ENCODE results near the gene P2RX6. TPM values are rescaled to one million over a fixed set of nuclear protein-coding genes. Genes with fewer than 3 reads are reported as not detected.
A peak's percentile ranks its signal among the peaks of the same experiment; 100 is the strongest.

P2RX6 gene
- total RNA-seq, 4 donors from 2014 or later, result 0.39 to 0.50 (median 0.41) TPM

DNA sequence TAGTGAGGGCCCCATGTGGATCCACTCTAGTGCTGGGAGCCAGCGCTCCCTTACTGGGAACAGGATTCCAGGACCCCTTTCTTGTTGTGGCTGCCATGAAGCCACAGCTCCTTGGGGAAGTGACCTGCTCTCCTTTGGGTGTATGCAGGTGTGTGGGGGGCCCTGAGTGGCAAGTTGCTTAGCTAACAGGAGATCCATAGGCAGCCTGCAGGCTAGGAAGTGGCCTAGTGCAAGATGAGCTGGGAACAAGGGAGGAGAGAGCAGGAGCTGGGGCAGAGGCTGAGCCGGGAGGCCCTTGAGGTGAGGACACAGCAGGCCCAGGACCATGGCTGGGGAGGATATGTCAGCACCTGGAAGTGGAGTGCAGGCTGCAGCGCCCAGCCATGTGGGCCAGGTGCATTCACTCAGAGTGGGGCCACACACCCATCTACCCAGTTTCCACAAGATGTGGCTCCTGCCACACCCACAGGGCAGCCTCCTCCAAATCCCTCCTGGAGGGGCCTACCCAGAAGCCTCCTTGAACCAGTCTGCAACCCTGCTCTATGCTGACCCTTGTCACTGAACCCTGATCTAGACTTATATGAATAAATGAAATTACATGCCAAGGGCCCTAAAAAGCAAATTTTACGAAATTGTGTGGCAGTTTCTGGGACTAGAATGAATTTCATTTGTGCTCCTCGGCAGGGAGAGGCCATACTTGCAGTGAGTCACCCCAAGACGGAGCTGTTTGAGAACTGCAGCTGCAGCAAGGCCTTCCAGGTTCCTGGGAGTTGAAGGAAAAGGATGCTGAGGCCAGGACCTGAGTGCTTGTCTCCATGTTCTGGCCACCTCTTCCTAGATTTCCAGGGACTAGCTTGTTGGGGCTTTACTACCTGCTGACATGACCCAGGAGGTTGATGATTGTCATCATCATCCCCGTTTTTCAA is 16.3 kb upstream of the P2RX6 start:
- Histone ChIP-seq H3K36me3 (peaks cover 20 to 69% (median 67%) of the 10 kb centered on the region in 4 donors), H3K4me3 (no peak overlapping the region), H3K27ac (replicated peaks in 1 of 4) (no peak overlapping the region), H3K27me3 (no peaks in the 10 kb centered on the region), H3K4me1 (peaks cover 29 to 42% (median 33%) of the 10 kb centered on the region in 4 donors), H3K9me3 (no peaks in the 10 kb centered on the region)
- intact Hi-C loops (cut with DNase I), result loop anchor here (2.0 kb wide), 1 partner anchor 16 kb away; the partner anchor contains the start of gene LZTR1
- 57% methylated on average over 5 of the region's 7 CpGs for WGBS
- no peak for DNase-seq (ENCODE audit: extremely low spot score)
- no peak for TF ChIP-seq POLR2A (IDR thresholded peaks at IDR 0.05; ENCODE audit: low read depth)

DNA sequence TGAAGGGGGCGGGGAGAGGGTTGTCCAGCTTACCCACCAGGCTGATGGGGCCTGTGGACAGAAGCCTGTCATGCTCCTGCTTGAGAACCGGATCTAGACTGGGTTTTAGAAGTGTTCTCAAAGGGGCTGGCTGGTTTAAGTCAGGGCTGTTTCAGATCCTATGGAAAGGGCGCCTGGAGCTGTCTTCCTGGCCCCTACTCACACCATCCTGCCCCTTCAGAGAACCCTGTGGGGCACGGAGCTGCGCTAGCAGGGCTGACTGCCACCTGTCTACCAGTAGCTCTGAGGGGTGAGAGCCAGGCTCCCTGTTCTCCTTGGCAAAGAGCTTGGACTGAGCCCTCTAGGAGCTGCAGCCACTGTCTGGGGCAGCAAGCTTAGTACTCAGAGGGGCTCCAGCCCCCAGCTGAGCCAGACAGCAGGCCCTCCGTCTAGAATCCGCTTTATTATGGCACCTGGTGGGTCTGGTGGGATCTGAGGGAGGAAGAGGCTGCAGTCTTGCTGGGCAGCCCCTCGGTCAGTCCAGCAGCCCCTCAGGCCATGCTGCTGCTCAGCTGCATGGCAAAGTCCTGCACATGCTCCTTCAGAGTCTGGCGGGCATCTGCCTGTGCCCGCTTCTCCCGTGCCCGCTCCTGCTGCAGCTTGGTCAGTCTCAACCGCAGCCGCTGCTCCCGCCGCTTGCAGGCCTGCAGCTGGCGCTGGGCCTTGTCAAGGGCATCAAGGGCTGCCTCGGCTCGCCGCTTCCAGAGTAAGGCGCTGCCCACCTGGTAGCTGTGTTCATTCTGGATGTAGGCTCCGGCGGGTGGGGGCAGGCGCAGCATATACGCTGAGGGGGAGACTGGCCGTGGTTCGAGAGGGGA is 15.4 kb upstream of the P2RX6 start:
- Histone ChIP-seq H3K27ac (replicated peaks in 1 of 4) (peak overlapping the region; percentile 98 to 100 (median 99)), H3K27me3 (no peaks in the 10 kb centered on the region), H3K9me3 (no peaks in the 10 kb centered on the region), H3K4me1 (peaks cover 31 to 47% (median 37%) of the 10 kb centered on the region in 4 donors), H3K4me3 (peak overlapping the region; percentile 70 to 91 (median 78)), H3K36me3 (peaks cover 20 to 60% (median 58%) of the 10 kb centered on the region in 4 donors)
- TF ChIP-seq POLR2A (IDR thresholded peaks at IDR 0.05; ENCODE audit: low read depth) (no peak), POLR2AphosphoS5 (IDR thresholded peaks at IDR 0.05) (no peak), EP300 (IDR thresholded peaks at IDR 0.05) (no peak)
- TF ChIP-seq, protein P1, sequence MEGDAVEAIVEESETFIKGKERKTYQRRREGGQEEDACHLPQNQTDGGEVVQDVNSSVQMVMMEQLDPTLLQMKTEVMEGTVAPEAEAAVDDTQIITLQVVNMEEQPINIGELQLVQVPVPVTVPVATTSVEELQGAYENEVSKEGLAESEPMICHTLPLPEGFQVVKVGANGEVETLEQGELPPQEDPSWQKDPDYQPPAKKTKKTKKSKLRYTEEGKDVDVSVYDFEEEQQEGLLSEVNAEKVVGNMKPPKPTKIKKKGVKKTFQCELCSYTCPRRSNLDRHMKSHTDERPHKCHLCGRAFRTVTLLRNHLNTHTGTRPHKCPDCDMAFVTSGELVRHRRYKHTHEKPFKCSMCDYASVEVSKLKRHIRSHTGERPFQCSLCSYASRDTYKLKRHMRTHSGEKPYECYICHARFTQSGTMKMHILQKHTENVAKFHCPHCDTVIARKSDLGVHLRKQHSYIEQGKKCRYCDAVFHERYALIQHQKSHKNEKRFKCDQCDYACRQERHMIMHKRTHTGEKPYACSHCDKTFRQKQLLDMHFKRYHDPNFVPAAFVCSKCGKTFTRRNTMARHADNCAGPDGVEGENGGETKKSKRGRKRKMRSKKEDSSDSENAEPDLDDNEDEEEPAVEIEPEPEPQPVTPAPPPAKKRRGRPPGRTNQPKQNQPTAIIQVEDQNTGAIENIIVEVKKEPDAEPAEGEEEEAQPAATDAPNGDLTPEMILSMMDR (IDR thresholded peaks at IDR 0.05), result no peak
- whole genome bisulfite sequencing, result 80% methylated on average over 6 of the region's 27 CpGs
- DNase-seq (ENCODE audit: extremely low spot score), result no peak
- intact Hi-C loops (cut with DNase I), result loop anchor here (2.0 to 5.0 kb wide), 2 partner anchors 17 to 82 kb away; partner anchors contain the start of genes CRKL and LZTR1

DNA sequence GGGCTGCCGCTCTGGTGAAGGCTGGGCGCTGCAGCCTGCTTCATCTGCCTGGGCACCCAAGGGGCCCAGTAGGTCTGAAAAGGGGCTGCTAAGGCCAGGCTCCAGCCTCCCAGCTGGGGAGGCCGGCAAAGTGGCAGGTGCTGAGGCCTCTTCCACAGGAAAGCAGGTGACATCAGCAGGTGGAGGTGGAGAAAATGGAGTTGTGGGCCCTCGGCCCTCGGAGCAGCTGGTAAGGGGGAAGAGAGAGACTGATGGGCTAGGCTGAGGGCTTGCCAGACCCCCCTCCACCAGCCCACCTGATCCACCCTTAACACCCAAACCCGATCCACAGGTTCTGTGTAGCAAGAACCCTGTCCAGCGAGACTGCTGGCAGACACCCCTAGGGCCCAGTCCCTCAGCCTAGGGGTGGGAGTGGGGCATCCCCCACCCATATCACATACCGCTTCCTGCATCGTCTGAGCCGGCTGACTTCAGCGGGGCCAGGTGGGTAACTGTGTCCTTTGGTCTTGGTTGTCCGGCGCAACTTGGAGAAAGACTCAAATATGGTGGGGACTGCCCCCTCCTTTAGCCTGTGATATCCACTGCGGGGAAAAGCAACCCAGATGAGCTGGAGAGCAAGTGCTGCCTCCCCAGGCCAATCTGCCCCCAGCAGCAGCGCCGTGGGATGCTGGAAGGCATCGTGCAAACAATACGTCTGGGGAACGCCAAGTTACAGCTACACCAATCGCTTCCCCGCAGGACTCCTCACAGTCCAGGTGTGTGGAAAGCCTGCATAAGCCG is 14.6 kb upstream of the P2RX6 start:
- H3K27ac ChIP-seq (replicated peaks in 1 of 4), result peak overlapping the region; percentile 98 to 100 (median 99)
- no peak for TF ChIP-seq POLR2A (IDR thresholded peaks at IDR 0.05; ENCODE audit: low read depth)
- TF ChIP-seq POLR2AphosphoS5 (IDR thresholded peaks at IDR 0.05), result no peak
- TF ChIP-seq, protein P1 (IDR thresholded peaks at IDR 0.05), result no peak
- TF ChIP-seq EP300 (IDR thresholded peaks at IDR 0.05), result no peak
- no peaks in the 10 kb centered on the region for H3K27me3 ChIP-seq
- peaks cover 31 to 47% (median 37%) of the 10 kb centered on the region in 4 donors for H3K4me1 ChIP-seq
- peaks cover 17 to 52% (median 50%) of the 10 kb centered on the region in 4 donors for H3K36me3 ChIP-seq
- 22% methylated on average over 10 of the region's 22 CpGs for WGBS
- intact Hi-C loops (cut with DNase I), result loop anchor here (5.0 kb wide), 1 partner anchor 83 kb away; the partner anchor contains the start of gene CRKL
- H3K9me3 ChIP-seq, result no peaks in the 10 kb centered on the region
- DNase-seq (ENCODE audit: extremely low spot score), result no peak
- H3K4me3 ChIP-seq, result peak overlapping the region; percentile 70 to 91 (median 78)

DNA sequence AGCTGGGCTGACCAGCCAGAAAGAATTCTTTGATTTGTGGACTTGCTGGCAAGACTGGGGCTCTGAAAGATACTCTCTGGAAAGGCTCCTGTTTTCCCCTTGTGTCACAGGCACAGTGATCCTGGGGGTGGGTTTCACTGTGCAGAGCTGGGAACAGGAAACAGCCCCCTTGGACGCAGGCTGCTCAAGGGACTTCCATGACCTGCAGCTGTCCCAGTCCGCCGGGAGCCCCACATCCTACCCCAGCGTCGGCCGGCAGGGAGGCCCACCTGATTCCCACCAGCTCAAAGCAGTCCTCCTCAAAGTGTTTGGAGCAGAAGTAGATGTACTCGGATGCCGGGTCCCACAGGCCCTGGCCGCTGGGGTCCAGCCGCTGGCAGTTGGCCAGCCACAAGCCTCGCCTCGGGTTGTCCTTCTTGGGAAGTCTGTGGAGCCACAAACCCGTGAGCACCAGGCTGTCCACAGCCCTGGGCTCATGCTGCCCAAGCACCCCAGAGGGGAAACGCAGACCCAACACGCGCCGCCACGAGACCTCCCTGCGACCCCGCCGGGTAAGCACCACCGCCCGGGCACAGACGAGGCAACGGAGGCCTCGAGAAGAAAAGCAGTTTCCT is 13.9 kb upstream of the P2RX6 start:
- Histone ChIP-seq H3K4me1 (peaks cover 31 to 47% (median 37%) of the 10 kb centered on the region in 4 donors), H3K36me3 (peaks cover 10 to 45% (median 43%) of the 10 kb centered on the region in 4 donors), H3K4me3 (peak overlapping the region; percentile 70 to 91 (median 78)), H3K27ac (replicated peaks in 1 of 4) (peak overlapping the region; percentile 98 to 100 (median 99)), H3K9me3 (no peaks in the 10 kb centered on the region), H3K27me3 (no peaks in the 10 kb centered on the region)
- TF ChIP-seq, protein P1 (IDR thresholded peaks at IDR 0.05), result no peak
- TF ChIP-seq EP300 (IDR thresholded peaks at IDR 0.05) (no peak), POLR2AphosphoS5 (IDR thresholded peaks at IDR 0.05) (no peak)
- 0% methylated on average over 1 of the region's 26 CpGs for WGBS
- no peak for DNase-seq (ENCODE audit: extremely low spot score)
- intact Hi-C loops (cut with DNase I), result loop anchor here (5.0 kb wide), 1 partner anchor 84 kb away; the partner anchor contains the start of gene CRKL
